ENCODE results near the gene LRG1.

The LRG1 gene

DNA sequence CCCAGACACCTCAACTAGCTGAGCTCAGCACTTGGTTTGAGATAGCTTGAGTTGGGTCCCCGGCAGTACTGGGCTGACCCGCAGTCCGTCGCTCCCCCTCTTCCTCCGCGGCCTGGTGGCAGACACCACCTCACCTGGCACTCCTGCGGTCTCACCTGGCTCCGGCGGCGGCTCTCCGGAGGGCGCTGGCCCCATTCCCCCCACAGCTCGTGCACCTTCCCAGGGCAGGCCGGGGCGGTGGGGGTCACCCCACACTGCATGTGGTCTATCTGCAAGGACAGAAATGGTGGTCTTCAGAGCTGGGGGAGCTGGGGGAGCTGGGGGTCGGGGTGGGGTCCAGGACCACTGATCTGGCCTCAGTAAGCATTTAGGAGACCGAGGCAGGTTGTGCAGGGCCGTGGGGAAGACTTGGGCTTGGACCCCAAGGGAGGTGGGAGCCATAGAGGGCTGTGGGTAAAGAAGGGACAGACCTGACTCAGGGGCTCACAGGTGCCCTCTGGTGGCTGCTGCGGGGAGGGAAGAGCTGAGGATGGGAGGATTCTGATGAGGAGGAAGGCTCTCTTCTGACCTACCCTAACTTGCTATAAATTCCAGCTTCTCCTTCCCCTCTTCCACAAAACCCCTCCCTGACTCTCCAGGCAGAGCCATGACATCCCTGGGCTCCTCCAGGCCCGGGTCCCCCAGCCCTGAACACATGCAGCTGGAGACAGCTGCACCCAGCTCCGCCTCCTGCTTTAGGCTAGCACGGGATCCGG is 14.9 kb downstream of the LRG1 start:
- peak; percentile 36 for DNase-seq

DNA sequence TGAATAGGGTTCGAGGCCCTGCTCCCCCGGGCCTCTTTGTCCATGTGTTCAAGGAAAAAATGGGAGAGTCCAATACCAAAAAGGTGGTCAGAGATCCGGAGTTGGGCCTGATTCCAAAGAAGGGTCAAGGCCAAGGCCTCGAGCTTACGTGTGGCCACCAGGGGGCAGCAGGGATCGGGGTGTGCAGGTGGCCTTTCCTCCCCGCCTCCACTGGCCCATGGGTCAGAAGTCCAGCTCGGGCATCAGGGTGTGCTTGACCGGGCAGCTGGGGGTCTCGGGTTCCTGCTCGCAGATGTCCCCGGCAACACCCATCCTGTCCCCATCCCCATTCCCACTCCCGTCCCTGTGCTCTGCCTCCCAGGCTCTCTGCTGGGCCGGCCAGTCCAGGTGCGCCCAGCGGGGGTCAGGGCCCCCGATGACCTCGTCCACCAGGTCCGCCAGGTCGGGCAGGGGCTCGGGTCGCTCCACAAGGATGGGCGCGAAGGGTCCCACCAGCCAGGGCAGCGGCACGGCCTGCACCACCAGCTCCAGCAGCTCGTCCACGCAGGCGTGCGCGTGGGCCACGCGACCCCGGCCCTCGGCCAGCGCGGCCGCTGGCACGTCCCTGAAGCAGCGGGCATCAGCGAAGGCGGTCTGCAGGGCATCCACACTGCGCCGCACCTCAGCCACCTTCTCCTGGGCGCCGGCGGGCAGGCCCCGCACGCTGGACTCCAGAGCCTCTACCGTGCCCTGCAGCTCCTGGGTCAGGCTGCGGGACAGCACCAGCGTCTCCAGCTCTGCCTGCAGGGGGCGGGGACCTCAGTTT is 16.3 kb downstream of the LRG1 start:
- no peak for DNase-seq

DNA sequence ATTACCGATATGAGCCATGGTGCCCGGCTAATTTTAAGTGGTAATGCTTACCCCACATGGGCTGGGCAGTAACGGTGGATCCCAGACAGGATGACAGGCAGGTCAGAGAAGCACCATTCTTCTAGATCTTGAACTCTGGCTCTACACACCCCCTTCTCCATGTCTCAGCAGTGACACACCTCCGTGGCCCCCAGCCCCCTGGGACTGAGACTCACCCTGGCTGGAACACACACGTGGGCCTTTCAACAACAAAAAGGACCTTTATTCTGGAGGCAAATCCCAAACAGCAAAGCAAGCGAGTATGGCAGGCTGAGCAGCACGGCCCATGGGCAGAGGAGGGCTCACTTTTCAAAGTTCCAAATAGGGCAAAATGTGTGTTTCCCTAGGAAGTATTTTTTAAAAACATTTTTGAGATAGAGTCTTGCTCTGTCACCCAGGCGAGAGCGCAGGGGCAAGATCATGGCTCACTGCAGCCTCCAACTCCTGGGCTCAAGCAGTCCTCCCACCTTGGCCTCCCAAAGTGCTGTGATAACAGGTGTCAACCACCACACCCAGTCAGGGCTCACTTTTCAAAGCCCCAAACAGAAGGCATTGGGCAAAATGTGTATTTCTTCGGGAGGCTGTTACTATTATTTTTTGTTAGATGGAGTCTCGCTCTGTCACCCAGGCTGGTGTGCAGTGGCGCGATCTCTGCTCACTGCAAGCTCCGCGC is 17.4 kb downstream of the LRG1 start:
- no peak for DNase-seq

DNA sequence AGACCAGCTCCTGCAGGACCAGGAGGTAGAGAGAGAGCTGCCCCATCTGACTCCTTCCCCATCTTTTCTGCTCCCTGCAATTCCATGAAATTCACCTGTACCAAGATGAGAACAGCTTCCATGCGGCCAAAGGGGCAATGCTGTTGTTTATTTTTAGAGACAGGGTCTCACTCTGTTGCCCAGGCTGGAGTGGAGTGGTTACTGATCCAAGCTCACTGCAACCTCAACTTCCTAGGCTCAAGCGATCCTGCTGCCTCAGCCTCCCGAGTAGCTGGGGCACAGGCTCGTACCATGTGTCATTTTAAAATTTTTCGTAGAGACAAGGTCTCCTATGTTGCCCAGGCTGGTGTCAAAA is 18.0 kb downstream of the LRG1 start:
- no peak for DNase-seq

DNA sequence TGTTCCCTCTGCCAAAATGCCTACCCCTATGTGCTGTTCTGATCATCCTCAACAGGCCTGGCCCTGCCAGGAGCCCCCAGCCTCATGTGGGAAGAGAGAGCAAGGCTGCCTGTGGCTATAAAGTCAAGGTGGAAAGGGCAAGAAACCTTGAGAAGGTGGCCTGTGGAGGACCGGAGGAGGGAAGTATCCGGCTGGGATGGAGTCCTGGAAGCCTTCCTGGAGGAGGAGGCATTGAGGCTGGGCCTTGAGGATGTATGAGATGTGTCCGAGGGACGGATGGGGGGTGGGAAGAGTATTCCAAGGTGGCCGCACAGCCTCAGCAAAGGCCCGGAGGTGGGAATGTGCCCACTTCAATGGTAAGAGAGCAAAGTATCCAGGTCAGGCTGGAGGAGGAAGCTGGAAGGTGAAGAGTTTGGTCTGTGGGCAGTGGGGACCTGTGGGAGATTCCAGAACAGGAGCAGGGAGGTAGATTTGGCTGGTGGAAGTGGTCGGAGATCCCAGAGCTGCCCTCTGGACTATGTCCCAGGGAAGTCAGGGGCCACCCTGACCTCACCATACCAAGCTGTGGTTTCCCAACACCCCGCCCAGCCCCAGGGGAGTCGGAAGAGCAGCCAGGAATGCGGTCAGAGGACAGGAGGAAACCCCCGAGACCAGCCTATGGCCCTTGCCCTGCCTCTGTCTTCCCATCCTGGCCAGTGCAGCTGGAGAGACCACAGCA is 18.5 kb downstream of the LRG1 start:
- no peak for DNase-seq

GRCh38 chr19:4519521-4520277 is 20.1 kb downstream of the LRG1 start:
- DNase-seq = no peak

- no peak for DNase-seq
Observed at GRCh38 chr19:4519172-4519496, 20.7 kb downstream of the LRG1 start.

DNA sequence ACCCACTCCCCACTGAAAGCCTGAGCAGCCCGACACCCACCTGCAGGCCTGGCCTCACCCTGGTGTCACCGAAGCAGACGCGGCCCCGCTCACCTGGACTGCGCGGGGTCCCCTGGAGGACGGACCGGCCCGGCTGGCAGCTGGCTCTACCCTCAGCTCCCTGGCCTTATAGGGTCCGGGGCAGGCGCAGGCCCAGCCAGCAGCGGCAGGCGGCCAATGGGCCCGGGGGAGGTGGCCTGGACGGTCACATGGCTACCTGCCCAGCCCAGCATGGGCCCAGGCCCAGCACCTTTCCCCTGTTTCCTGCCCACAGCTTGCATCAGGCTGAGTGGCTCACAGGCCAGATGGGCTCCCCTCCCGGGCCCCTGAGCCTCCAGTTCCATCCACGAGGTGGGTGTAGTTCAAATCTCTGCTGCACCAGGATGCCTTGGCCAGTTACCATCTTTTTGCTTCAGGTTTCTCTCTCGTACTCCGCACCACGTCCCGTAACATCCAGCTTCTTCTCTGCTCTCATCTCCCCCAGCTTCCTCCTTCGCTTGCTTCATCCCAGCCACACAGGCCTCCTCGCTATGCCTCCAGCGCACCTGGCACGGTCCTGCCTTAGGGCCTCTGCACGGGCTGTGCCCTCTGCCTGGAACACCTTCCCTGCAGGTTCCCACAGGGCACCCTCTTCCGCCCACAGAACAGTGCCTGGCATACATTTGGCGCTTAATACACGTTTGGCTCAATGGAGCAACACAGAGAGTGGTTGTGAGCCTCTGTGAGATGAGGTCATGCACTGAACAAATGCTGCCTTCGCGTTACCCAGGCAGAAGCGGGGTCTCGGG is 21.3 kb downstream of the LRG1 start, which contains the start of gene PLIN4:
Gene PLIN4, minus strand, starts transcription at position 142 of the 827 bp plus-strand sequence. CDS start 214 bp downstream, outside the sequence.
- no peak for DNase-seq

GRCh38 chr19:4517451-4518057 is 22.3 kb downstream of the LRG1 start:
- no peak for DNase-seq

DNA sequence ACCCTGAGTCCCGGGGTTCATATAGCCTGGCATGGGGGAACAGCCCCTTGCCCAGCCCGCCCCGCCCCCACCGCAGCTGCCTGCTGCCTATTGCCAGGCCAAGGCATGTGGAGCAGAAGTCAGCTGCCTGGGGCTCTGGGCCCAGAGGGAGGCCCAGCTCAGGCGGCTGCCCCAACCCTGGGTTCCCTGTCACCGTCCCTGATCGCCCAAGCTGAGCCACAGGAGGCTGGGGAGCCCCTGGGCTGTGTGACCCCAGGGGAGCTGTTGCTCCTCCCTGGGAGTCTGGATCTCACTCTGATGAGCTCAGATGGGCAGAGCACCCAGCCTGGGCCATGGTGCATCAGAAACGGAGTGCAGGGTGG is 22.9 kb downstream of the LRG1 start:
- DNase-seq = no peak

DNA sequence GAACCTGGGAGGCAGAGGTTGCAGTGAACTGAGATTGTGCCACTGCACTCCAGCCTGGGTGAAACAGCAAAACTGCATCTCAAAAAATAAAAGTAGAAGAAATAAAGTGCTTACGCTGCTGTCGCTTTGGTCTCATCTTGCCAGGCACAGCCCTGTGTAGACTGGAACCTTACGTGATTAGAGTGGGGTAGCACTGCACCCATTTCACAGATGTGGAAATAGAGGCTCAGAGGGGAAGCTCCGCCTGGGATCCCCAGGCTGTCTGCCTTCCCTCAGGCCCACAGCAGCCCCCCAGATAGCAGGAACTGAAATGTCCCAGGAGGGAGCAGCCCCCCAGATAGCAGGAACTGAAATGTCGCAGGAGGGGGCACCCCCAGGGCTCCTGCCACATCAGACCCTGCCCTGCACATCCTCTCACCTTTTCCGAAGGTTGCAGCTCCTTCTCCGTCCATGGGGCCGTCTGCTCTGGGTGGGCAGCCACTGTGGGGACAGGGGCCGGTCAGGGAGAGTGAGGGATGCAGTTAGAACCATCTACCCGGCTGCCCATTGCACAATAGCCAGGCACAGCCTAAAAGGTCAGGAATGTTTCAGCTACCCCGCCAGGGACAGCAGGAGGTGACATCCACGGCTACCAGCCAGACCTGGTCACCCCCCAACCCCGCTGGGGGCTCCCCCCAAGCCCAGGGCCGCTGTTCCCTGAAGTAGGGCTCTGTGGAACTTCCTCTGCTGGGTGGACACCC is 23.5 kb downstream of the LRG1 start:
- no peak for DNase-seq

DNA sequence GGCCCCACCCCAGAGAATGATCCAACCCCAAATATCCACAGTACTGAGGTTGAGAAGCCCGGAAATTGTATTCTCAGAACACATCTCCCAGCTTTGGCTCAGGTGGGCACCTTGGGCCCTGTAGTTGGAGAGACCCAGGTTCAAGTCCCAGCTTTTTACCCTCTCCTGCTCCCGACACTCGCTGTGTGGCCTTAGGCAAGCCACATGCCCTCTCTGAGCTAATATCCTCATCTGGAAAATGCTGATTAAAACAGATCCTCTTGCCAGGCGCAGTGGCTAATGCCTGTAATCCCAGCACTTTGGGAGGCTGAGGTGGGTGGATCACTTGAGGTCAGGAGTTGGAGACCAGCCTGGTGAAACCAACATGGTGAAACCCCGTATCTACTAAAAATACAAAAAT is 24.1 kb downstream of the LRG1 start:
- DNase-seq = no peak

- no peak for DNase-seq
Observed at GRCh38 chr19:4513248-4513647, 26.6 kb downstream of the LRG1 start.

- no peak for DNase-seq
Observed at GRCh38 chr19:4512070-4512469, 27.8 kb downstream of the LRG1 start.

GRCh38 chr19:4511300-4512054 is 28.4 kb downstream of the LRG1 start:
- no peak for DNase-seq

- DNase-seq = no peak
Observed at GRCh38 chr19:4510435-4511255, 29.2 kb downstream of the LRG1 start.

DNA sequence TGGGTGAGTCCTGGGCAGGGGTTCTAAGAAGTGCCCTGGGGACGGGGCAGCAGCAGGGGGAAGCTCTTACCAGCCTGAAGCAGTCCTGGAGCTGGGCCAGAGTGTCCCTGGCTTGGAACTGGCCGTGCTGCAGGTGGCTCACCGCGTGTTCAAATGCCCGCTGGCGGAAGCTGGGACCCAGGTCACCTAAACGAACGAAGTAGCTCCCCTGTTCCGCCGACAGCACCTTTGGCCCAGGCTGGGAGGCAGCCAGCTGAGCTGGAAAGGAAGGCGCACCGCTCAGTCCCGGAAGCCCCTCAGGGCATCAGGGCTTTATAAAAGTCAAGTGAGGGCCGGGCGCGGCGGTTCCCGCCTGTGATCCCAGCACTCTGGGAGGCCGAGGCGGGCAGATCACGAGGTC is 31.1 kb downstream of the LRG1 start:
- DNase-seq = no peak

DNA sequence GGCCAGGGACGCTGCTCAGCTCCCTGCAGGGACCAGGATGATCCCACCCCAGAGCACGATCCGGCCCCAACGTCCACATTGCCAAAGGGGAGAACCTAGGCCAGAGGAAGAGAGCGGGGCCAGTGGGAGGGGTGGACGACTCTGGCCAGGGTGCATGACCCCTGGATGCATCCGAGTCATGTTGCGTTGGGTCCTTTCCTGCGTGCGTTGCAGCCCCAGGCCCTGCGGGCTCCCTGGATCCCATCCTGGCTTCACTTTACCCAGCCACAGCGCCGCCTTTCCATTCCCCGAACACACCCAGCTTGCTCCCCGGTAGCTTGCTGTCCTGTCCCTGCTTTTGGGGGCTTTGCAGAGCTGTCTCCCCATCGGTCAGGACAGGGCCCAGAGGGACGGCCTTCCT is 32.0 kb downstream of the LRG1 start:
- DNase-seq = no peak

- no peak for DNase-seq
Observed at GRCh38 chr19:4507150-4507452, 32.7 kb downstream of the LRG1 start.
